Measurements from ENCODE around the gene WDR59.

DNA sequence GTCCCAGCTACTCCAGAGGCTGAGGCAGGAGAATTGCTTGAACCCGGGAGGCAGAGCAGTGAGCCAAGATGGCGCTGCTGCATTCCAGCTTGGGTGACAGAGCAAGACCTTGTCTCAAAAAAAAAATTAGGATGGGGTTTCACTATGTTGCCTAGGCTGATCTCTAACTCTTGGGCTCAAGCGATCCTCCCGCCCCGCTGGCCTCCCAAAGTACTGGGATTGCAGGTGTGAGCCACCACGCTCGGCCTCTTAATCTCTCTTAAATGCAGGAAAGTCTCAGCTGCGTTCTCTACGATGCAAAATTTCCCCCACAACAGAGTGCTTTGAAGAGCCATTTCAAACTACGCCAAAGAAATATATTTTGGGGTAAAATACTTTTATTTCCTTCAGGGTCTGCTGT, 5.9 kb upstream of the WDR59 start:
- TF ChIP-seq CEBPB (IDR thresholded peaks at IDR 0.05) (no peak), CTCF (IDR thresholded peaks at IDR 0.05) (no peak), RFX5 (IDR thresholded peaks at IDR 0.05) (no peak), ELK1 (IDR thresholded peaks at IDR 0.05; ENCODE audit: low read depth, low read length) (no peak), POLR2A (IDR thresholded peaks at IDR 0.05; ENCODE audit: low read length) (no peak), HMGXB4 (CRISPR knock-in tag; IDR thresholded peaks at IDR 0.05; ENCODE audit: borderline replicate concordance) (no peak), E2F6 (IDR thresholded peaks at IDR 0.05; ENCODE audit: borderline replicate concordance, low read depth) (no peak)
- TF ChIP-seq, protein P1, sequence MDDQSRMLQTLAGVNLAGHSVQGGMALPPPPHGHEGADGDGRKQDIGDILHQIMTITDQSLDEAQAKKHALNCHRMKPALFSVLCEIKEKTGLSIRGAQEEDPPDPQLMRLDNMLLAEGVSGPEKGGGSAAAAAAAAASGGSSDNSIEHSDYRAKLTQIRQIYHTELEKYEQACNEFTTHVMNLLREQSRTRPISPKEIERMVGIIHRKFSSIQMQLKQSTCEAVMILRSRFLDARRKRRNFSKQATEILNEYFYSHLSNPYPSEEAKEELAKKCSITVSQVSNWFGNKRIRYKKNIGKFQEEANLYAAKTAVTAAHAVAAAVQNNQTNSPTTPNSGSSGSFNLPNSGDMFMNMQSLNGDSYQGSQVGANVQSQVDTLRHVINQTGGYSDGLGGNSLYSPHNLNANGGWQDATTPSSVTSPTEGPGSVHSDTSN (IDR thresholded peaks at IDR 0.05), result no peak
